K562 (cell line): ENCODE data around the gene UBXN1. TPM values are rescaled to one million over a fixed set of nuclear protein-coding genes. Genes with fewer than 3 reads are reported as not detected.

Experiments used
- CEBPZ ChIP-seq: fragments of 150-350 bp; IDR thresholded peaks from 2 replicates; pipeline ENCODE4 v1.6.1; 2014; ENCODE audit warnings: low read depth, mild to moderate bottlenecking, low read length, borderline replicate concordance
- CXXC5 ChIP-seq: fragments of 250-450 bp; sonication (Bioruptor Pico); IDR thresholded peaks from 2 replicates; pipeline ENCODE4 v1.8.0; 2022; ENCODE audit warnings: inconsistent platforms, mild to moderate bottlenecking, moderate library complexity
- DACH1 ChIP-seq: fragments of 450-650 bp; IDR thresholded peaks from 2 replicates; pipeline ENCODE4 v1.6.1; 2018; ENCODE audit not compliant: partially characterized antibody
- EHMT2 ChIP-seq: fragments of 450-650 bp; IDR thresholded peaks from 2 replicates; pipeline ENCODE4 v1.6.1; 2018; ENCODE audit warnings: antibody characterized with exemption
- ELK1 ChIP-seq: sonication (generic); formaldehyde crosslinking; IDR thresholded peaks from 2 replicates; pipeline ENCODE4 v1.8.1; 2022; ENCODE audit warnings: missing genetic modification reagents
- HIVEP1 ChIP-seq: fragments of 250-450 bp; sonication (Bioruptor Pico); IDR thresholded peaks from 2 replicates; pipeline ENCODE4 v1.4.0; 2020; ENCODE audit warnings: mild to moderate bottlenecking
- KLF6 ChIP-seq: fragments of 250-450 bp; sonication (Bioruptor Pico); IDR thresholded peaks from 2 replicates; pipeline ENCODE4 v1.4.0; 2020; ENCODE audit warnings: mild to moderate bottlenecking, moderate library complexity, borderline replicate concordance
- LARP7 ChIP-seq: fragments of 450-650 bp; IDR thresholded peaks from 2 replicates; pipeline ENCODE4 v1.6.1; 2016
- PML ChIP-seq: IDR thresholded peaks from 2 replicates; pipeline ENCODE4 v1.6.1; 2012; ENCODE audit warnings: low read length, inconsistent platforms
- RBM22 ChIP-seq: fragments of 200-400 bp; formaldehyde crosslinking; IDR thresholded peaks from 2 replicates; pipeline ENCODE4 v1.6.1; 2018; ENCODE audit warnings: low read length, low read depth; ENCODE audit not compliant: poor library complexity, severe bottlenecking
- RBM34 ChIP-seq: fragments of 200-400 bp; formaldehyde crosslinking; IDR thresholded peaks from 2 replicates; pipeline ENCODE4 v1.6.1; 2018; ENCODE audit warnings: low read length, borderline replicate concordance; ENCODE audit not compliant: insufficient read depth
- TOE1 ChIP-seq, 2 experiments: fragments of 450-650 bp in 1 of 2; sonication (generic) in 1 of 2; formaldehyde crosslinking in 1 of 2; IDR thresholded peaks; 2 replicates each; pipeline versions ENCODE4 v1.7.1 to v1.8.0; 2016 to 2022; ENCODE audit warnings: borderline replicate concordance in 2 of 2, mild to moderate bottlenecking in 2 of 2, antibody characterized with exemption in 1 of 2, inconsistent platforms in 1 of 2, low read depth in 1 of 2, missing genetic modification reagents in 1 of 2, moderate library complexity in 1 of 2
- YBX1 ChIP-seq: fragments of 450-650 bp; IDR thresholded peaks from 2 replicates; pipeline ENCODE4 v1.7.1; 2016; ENCODE audit warnings: mild to moderate bottlenecking
- ZBTB1 ChIP-seq: sonication (generic); formaldehyde crosslinking; IDR thresholded peaks from 2 replicates; pipeline ENCODE4 v1.8.1; 2023; ENCODE audit warnings: missing genetic modification reagents, low read depth, mild to moderate bottlenecking, borderline replicate concordance
- ZFP36 ChIP-seq: fragments of 150-350 bp; IDR thresholded peaks from 2 replicates; pipeline ENCODE4 v1.6.1; 2018; ENCODE audit warnings: low read length, low read depth; ENCODE audit not compliant: partially characterized antibody
- ZNF239 ChIP-seq: fragments of 250-450 bp; sonication (Bioruptor Pico); IDR thresholded peaks from 2 replicates; pipeline ENCODE4 v1.4.0; 2020; ENCODE audit warnings: mild to moderate bottlenecking
- ZNF280A ChIP-seq: fragments of 450-650 bp; IDR thresholded peaks from 2 replicates; pipeline ENCODE4 v1.6.1; 2018; ENCODE audit warnings: mild to moderate bottlenecking, low read depth; ENCODE audit not compliant: partially characterized antibody
- ZNF384 ChIP-seq: IDR thresholded peaks from 2 replicates; pipeline ENCODE4 v1.6.1; 2012; ENCODE audit warnings: low read depth, low read length, improper control_type of control experiment
- ZNF707 ChIP-seq: fragments of 250-450 bp; sonication (Bioruptor Pico); conservative IDR thresholded peaks from 2 replicates; pipeline ENCODE4 v1.8.0; 2022; ENCODE audit warnings: inconsistent platforms, mild to moderate bottlenecking, moderate library complexity
- ZNF740 ChIP-seq, 3 experiments: fragments of 200-800 bp in 1 of 3; sonication (Bioruptor generic) in 1 of 3; sonication (generic) in 1 of 3; formaldehyde crosslinking in 1 of 3; IDR thresholded peaks; 2 replicates each; pipeline versions ENCODE4 v1.6.1 to v1.8.0; 2016 to 2022; ENCODE audit warnings: mild to moderate bottlenecking in 2 of 3, missing compliant biosample characterization in 2 of 3, missing genetic modification characterization in 2 of 3, missing genetic modification reagents in 1 of 3
- polyA plus RNA-seq, 8 experiments: library from polyadenylated mRNA; depleted of rRNA in 4 of 8; stranded (reverse) in 5 of 8; unstranded in 3 of 8; fragments of >200 nt; fragmentation: Nextera tagmentation in 2 of 8; fragmentation: Illumina TruSeq in 1 of 8; extraction: Ambion mirVana in 2 of 8; extraction: Trizol in 1 of 8; gene quantifications; 2 replicates each; pipeline versions ENCODE4 v1.2.1 to v1.2.3, GENCODE V29; 2011 to 2014; ENCODE audit warnings: inconsistent platforms in 1 of 8, missing spikeins in 1 of 8
- total RNA-seq, 7 experiments: library from RNA; depleted of rRNA in 6 of 7; stranded (reverse); fragments of >200 nt in 6 of 7; fragmentation: Illumina TruSeq in 2 of 7; extraction: Trizol in 2 of 7; gene quantifications; 2 replicates each; pipeline versions ENCODE4 v1.2.1 to v1.2.3, GENCODE V29; 2011 to 2021; ENCODE audit warnings: low replicate concordance in 1 of 7

Gene UBXN1
- total and polyA plus RNA-seq, 9 of the 15 experiments (the other 6 are each of a cell fraction or from before 2014, with no cell fraction given) = 4.8 to 263 (median 99.7) TPM

GRCh38 chr11:62671608-62672389, 7.1 kb downstream of the UBXN1 start, which contains the start of the genes LBHD1 and UQCC3 (continued):
- TF ChIP-seq ZBTB1 (no peak; the same call in 1 of the 2 replicates), LARP7 (0 out of 2 replicates have a peak, but pooled peaks have one; percentile 15), ZNF740 (CRISPR knock-in tag; IDR thresholded peaks at IDR 0.05) (no peak), ZNF740 (tag; IDR thresholded peaks at IDR 0.05) (no peak), CEBPZ (no peak), ZNF280A (no peak), TOE1 (IDR thresholded peaks at IDR 0.05; ENCODE audit: borderline replicate concordance) (no peak), TOE1 (CRISPR knock-in tag; IDR thresholded peaks at IDR 0.05; ENCODE audit: borderline replicate concordance, low read depth) (no peak), HIVEP1 (CRISPR knock-in tag) (no peak), ZFP36 (no peak), RBM22 (no peak), YBX1 (no peak), ZNF707 (CRISPR knock-in tag) (no peak), EHMT2 (no peak), RBM34 (no peak), CXXC5 (CRISPR knock-in tag) (peak; percentile 73), ELK1 (no peak), ZNF239 (no peak), ZNF384 (peak; percentile 27; the same call in 1 of the 2 replicates), KLF6 (no peak), DACH1 (no peak), PML (peak; percentile 20; the same call in 1 of the 2 replicates)
